ENCODE measurements around the gene SULT1C2. TPM values are rescaled to one million over a fixed set of nuclear protein-coding genes. Genes with fewer than 3 reads are reported as not detected.

SULT1C2 gene
- total and polyA plus RNA-seq, 4 experiments from 2014 or later, result 0.06 to 0.23 TPM; not detected in 2

DNA sequence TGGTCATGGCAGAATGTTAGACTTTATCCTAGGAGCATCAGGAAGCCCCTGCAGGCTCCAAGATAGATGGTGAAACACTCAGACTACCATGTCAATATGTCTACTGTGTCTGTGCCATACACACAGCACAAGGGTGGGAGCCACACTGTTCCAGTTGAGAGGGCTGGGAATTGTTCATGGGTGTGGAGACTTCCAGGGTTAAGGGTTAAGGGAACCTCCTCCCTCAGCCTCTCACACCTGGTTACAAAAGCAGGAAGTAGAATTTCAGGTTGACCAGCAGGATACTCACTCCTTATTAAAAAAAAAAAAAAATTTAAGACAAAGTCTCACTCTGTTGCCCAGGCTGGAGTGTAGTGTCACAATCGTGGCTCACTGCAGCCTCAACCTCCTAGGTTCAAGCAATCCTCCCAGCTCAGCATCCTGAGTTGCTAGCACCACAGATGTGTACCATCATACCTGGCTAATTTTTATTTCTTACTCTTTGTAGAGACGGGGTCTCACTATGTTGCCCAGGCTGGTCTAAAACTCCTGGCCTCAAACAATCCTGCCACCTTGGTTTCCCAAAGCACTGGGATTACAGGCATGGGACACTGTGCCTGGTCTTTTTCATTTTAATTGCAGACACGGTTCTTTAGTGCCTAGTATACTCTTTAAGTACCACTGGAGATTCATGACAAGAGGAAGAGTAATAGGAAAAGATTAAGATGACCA lies 26.0 kb downstream of the SULT1C2 start:
- no peak for DNase-seq
- H3K36me3 Mint-ChIP-seq, result no peaks in the 10 kb centered on the region
- no peaks in the 10 kb centered on the region for H3K4me1 Mint-ChIP-seq
- POLR2A ChIA-PET (ENCODE audit: partially characterized antibody), result no interaction called here
- intact Hi-C loops (cut with micrococcal nuclease), result no loop called here
- H3K27ac ChIP-seq (ENCODE audit: low read depth, low read length), result no peak overlapping the region
- no peaks in the 10 kb centered on the region for H3K27me3 ChIP-seq (ENCODE audit: insufficient read depth, low read length)
- CTCF ChIA-PET (ENCODE audit: partially characterized antibody), result no interaction called here
- no peak overlapping the region for H3K4me3 Mint-ChIP-seq
- H3K4me3 ChIP-seq (ENCODE audit: low read length in 2 of 2), result no peak overlapping the region
- H3K9me3 ChIP-seq (ENCODE audit: control insufficient read depth in 1 of 2, low read length in 2 of 2), result no peaks in the 10 kb centered on the region
- no peak overlapping the region for H3K27ac Mint-ChIP-seq
- H3K9me3 Mint-ChIP-seq, result peaks cover 0 to 3% (median 0%) of the 10 kb centered on the region in 8 donors
- H3K4me1 ChIP-seq (ENCODE audit: insufficient read depth, low read length), result no peaks in the 10 kb centered on the region
- peaks cover 0 to 2% of the 10 kb centered on the region in 2 donors for H3K27me3 Mint-ChIP-seq
- no peaks in the 10 kb centered on the region for H3K36me3 ChIP-seq (ENCODE audit: insufficient read depth, low read length)

DNA sequence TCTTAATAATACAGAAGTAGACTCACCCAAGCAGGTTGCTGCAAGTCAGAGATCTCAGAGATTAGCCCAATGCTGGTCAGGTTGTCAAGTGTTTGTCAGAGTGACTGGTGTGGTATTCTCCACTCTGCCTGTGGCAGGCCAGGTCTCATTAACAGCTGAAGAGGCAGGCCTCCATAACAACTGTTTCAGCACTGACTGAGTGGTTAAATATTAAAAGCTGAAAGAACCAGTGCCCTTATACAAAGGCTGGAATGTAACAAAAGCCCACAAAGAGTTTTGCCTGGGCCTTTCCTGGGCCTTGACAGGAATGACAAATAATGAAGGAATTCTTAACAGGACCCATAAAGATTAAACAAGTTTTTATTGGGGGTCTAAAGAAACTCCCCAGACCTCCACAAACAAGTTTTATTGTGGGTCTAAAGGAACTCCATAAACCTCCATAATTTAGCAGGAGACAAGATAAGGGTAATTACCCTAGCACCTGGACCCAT lies 26.8 kb downstream of the SULT1C2 start:
- Histone ChIP-seq H3K27ac (ENCODE audit: low read depth, low read length) (no peak overlapping the region), H3K27me3 (ENCODE audit: insufficient read depth, low read length) (no peaks in the 10 kb centered on the region), H3K4me3 (ENCODE audit: low read length in 2 of 2) (no peak overlapping the region), H3K9me3 (ENCODE audit: control insufficient read depth in 1 of 2, low read length in 2 of 2) (no peaks in the 10 kb centered on the region), H3K4me1 (ENCODE audit: insufficient read depth, low read length) (no peaks in the 10 kb centered on the region), H3K36me3 (ENCODE audit: insufficient read depth, low read length) (no peaks in the 10 kb centered on the region)
- no peak for DNase-seq
- no peaks in the 10 kb centered on the region for H3K36me3 Mint-ChIP-seq
- H3K4me1 Mint-ChIP-seq, result no peaks in the 10 kb centered on the region
- no peak overlapping the region for H3K27ac Mint-ChIP-seq
- peaks cover 0 to 3% (median 0%) of the 10 kb centered on the region in 8 donors for H3K9me3 Mint-ChIP-seq
- H3K4me3 Mint-ChIP-seq, result no peak overlapping the region
- ChIA-PET CTCF (ENCODE audit: partially characterized antibody) (no interaction called here), POLR2A (ENCODE audit: partially characterized antibody) (no interaction called here)
- intact Hi-C loops (cut with micrococcal nuclease), result no loop called here
- H3K27me3 Mint-ChIP-seq, result peaks cover 0 to 2% of the 10 kb centered on the region in 2 donors

DNA sequence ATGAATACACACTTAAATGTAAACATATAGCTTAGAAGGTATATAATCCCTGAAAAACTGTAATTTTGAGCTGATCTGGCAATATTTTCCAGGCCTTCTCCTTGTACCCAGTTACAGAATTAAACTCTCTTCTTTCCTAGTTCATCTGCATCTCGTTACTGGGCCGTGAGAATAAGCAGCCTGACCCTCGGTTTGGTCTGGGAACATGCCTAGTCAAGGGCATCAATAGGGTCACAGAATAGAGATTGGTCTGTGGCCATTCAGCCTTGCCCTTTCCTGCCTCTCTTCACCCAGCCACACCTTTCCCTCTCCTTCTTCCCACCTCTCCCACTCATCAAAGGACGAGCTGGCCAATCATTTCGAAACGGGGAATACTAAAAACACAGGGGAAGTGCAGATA lies 27.3 kb downstream of the SULT1C2 start:
- no peaks in the 10 kb centered on the region for H3K36me3 ChIP-seq (ENCODE audit: insufficient read depth, low read length)
- intact Hi-C loops (cut with micrococcal nuclease), result no loop called here
- H3K9me3 ChIP-seq (ENCODE audit: control insufficient read depth in 1 of 2, low read length in 2 of 2), result no peaks in the 10 kb centered on the region
- H3K36me3 Mint-ChIP-seq, result no peaks in the 10 kb centered on the region
- H3K4me3 Mint-ChIP-seq, result no peak overlapping the region
- H3K9me3 Mint-ChIP-seq, result peaks cover 0 to 3% (median 0%) of the 10 kb centered on the region in 8 donors
- H3K27me3 ChIP-seq (ENCODE audit: insufficient read depth, low read length), result no peaks in the 10 kb centered on the region
- peaks cover 0 to 2% of the 10 kb centered on the region in 2 donors for H3K27me3 Mint-ChIP-seq
- CTCF ChIA-PET (ENCODE audit: partially characterized antibody), result no interaction called here
- DNase-seq, result no peak
- H3K4me1 ChIP-seq (ENCODE audit: insufficient read depth, low read length), result no peaks in the 10 kb centered on the region
- H3K27ac ChIP-seq (ENCODE audit: low read depth, low read length), result no peak overlapping the region
- no peak overlapping the region for H3K4me3 ChIP-seq (ENCODE audit: low read length in 2 of 2)
- POLR2A ChIA-PET (ENCODE audit: partially characterized antibody), result no interaction called here
- no peak overlapping the region for H3K27ac Mint-ChIP-seq
- no peaks in the 10 kb centered on the region for H3K4me1 Mint-ChIP-seq

DNA sequence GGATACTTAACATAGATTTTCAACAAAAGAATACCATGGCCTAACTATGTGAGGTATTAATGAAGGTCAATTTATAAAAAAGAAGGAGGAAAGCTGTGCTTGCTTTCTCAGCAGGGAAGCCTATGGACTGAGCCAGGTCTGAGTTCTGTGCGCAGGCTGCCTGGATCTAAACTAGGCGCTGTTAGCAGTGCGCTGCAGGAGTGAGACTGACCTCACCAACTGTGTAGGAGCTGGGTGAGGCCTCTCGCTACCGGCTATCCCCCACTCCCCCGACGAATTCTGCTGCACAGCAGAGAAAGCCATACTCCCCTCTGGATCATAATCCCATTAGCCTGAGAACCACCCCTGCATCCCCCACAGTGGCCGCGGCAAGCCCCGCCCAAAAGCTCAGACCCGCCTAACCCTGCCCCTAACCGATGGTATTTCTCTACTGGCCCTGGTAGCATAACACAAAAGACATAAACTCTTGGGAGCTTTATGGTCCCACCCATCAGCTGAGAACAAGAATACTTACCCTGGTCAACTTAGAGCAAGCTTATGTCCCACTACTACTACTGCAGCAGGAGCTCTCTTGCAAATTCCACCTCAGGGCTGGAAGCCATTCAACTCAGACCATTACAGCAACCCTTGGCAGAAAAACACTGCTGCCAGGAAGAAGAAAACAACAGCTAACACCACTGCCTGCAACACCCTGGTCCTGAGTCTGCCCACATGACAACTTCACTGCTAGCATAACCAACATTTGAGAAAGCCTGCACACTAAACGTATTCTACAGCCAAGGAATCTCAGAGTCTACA lies 28.0 kb downstream of the SULT1C2 start:
- Mint-ChIP-seq H3K9me3 (peaks cover 0 to 3% (median 0%) of the 10 kb centered on the region in 8 donors), H3K27me3 (peaks cover 0 to 2% of the 10 kb centered on the region in 2 donors), H3K4me3 (no peak overlapping the region), H3K4me1 (no peaks in the 10 kb centered on the region), H3K36me3 (no peaks in the 10 kb centered on the region), H3K27ac (no peak overlapping the region)
- Histone ChIP-seq H3K4me1 (ENCODE audit: insufficient read depth, low read length) (no peaks in the 10 kb centered on the region), H3K27ac (ENCODE audit: low read depth, low read length) (no peak overlapping the region), H3K9me3 (ENCODE audit: control insufficient read depth in 1 of 2, low read length in 2 of 2) (no peaks in the 10 kb centered on the region), H3K27me3 (ENCODE audit: insufficient read depth, low read length) (no peaks in the 10 kb centered on the region), H3K4me3 (ENCODE audit: low read length in 2 of 2) (no peak overlapping the region), H3K36me3 (ENCODE audit: insufficient read depth, low read length) (no peaks in the 10 kb centered on the region)
- ChIA-PET CTCF (ENCODE audit: partially characterized antibody) (no interaction called here), POLR2A (ENCODE audit: partially characterized antibody) (no interaction called here)
- intact Hi-C loops (cut with micrococcal nuclease), result no loop called here
- DNase-seq, result no peak

DNA sequence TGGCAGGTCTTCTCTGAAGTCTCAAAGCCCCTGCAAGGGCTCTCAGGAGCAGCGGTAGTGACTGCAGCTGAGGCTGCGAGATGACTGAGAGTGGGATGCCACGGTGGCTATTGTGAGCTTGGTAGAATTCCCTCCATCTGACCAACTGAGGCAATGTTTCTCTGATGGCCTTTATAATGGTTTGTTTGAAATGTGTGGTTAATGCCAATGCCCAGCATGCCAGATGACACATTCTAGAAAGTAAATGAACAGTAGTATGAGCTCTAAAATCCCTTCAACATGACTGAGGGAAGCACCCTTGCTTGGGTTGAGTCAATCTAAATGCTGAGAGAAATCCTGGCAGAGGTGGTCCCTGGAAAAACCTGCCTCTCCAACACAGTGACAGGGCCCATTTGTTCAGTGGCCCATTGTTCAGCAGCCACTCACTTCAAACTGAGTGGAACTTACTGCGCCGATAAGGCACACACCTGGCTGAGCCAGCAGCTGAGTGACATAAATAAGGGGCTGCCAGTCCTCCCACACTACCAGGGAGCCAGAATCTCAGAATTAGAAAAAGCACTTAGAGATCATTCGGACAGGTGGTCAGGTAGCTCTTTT lies 31.7 kb downstream of the SULT1C2 start:
- Mint-ChIP-seq H3K4me3 (no peak overlapping the region), H3K27me3 (peaks cover 2 to 4% of the 10 kb centered on the region in 2 donors), H3K27ac (no peak overlapping the region), H3K9me3 (no peaks in the 10 kb centered on the region), H3K4me1 (no peaks in the 10 kb centered on the region), H3K36me3 (no peaks in the 10 kb centered on the region)
- intact Hi-C loops (cut with micrococcal nuclease), result no loop called here
- ChIA-PET CTCF (ENCODE audit: partially characterized antibody) (no interaction called here), POLR2A (ENCODE audit: partially characterized antibody) (no interaction called here)
- H3K27ac ChIP-seq (ENCODE audit: low read depth, low read length), result no peak overlapping the region
- no peaks in the 10 kb centered on the region for H3K4me1 ChIP-seq (ENCODE audit: insufficient read depth, low read length)
- H3K4me3 ChIP-seq (ENCODE audit: low read length in 2 of 2), result no peak overlapping the region
- no peaks in the 10 kb centered on the region for H3K27me3 ChIP-seq (ENCODE audit: insufficient read depth, low read length)
- no peaks in the 10 kb centered on the region for H3K36me3 ChIP-seq (ENCODE audit: insufficient read depth, low read length)
- no peak for DNase-seq
- no peaks in the 10 kb centered on the region for H3K9me3 ChIP-seq (ENCODE audit: control insufficient read depth in 1 of 2, low read length in 2 of 2)

DNA sequence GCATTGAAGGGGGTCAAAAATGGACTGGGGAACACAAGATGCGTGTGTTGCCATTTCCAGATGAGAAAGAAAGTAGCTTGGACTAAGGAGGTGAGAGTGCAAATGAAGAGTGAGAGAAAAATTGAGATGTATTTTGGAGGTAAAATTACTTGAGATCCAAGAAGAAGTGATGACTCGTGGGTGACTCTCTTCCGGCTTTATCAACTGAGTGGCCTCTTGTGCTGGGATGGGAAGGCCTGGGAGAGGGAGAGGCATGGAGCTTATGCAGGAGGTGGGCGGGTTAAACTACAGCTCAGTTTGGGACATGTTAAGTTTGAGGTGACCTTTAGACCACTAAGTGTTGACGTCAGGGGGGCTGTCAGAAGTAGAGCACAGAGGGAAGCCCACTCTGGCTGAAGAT lies 34.9 kb downstream of the SULT1C2 start:
- H3K27me3 Mint-ChIP-seq, result peaks cover 2 to 6% of the 10 kb centered on the region in 2 donors
- Histone ChIP-seq H3K9me3 (ENCODE audit: control insufficient read depth in 1 of 2, low read length in 2 of 2) (no peaks in the 10 kb centered on the region), H3K4me3 (ENCODE audit: low read length in 2 of 2) (no peak overlapping the region), H3K27me3 (ENCODE audit: insufficient read depth, low read length) (no peaks in the 10 kb centered on the region), H3K27ac (ENCODE audit: low read depth, low read length) (no peak overlapping the region), H3K36me3 (ENCODE audit: insufficient read depth, low read length) (no peaks in the 10 kb centered on the region), H3K4me1 (ENCODE audit: insufficient read depth, low read length) (no peaks in the 10 kb centered on the region)
- no peaks in the 10 kb centered on the region for H3K4me1 Mint-ChIP-seq
- ChIA-PET POLR2A (ENCODE audit: partially characterized antibody) (no interaction called here), CTCF (ENCODE audit: partially characterized antibody) (no interaction called here)
- intact Hi-C loops (cut with micrococcal nuclease), result no loop called here
- no peaks in the 10 kb centered on the region for H3K9me3 Mint-ChIP-seq
- no peak overlapping the region for H3K4me3 Mint-ChIP-seq
- DNase-seq, result no peak
- no peaks in the 10 kb centered on the region for H3K36me3 Mint-ChIP-seq
- H3K27ac Mint-ChIP-seq, result peak overlapping the region in 1 of 7 donors; percentile 16

DNA sequence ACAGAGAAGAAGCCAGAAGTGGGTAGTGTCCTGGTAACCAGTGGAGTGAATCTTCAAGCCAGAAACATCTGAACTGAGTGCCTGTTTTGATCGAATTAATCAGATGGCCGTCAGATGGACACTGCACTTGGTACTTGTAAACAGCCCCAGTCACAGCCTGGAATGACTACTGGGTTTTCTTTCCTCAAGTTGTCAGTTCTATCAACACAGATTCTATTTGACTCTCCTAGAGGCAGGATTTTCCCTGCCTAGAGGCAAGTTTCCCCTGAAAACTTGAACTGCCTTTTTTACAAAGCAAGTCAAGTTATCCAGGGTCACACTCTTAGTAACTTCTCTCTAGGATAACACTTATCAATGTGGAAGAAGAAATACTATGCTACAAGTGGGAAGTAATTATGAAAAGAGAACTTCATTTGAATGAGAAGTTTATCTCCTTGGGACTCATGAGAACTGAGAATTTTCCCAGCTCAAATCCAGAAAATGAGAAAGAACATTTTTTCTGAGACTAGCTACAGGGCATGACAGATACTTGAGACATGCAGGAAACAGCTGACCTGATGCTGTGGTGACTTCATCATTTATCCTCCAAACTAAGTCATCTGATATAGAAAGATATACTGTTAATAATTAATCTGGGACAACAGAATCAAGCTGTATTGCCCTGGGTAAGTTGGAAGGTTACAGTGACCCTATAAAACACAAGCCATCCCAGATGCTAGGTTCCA lies 36.0 kb downstream of the SULT1C2 start:
- Histone ChIP-seq H3K4me1 (ENCODE audit: insufficient read depth, low read length) (no peaks in the 10 kb centered on the region), H3K9me3 (ENCODE audit: control insufficient read depth in 1 of 2, low read length in 2 of 2) (no peaks in the 10 kb centered on the region), H3K36me3 (ENCODE audit: insufficient read depth, low read length) (no peaks in the 10 kb centered on the region), H3K27ac (ENCODE audit: low read depth, low read length) (no peak overlapping the region), H3K27me3 (ENCODE audit: insufficient read depth, low read length) (no peaks in the 10 kb centered on the region), H3K4me3 (ENCODE audit: low read length in 2 of 2) (no peak overlapping the region)
- no peak overlapping the region for H3K4me3 Mint-ChIP-seq
- DNase-seq, result no peak
- H3K4me1 Mint-ChIP-seq, result no peaks in the 10 kb centered on the region
- intact Hi-C loops (cut with micrococcal nuclease), result no loop called here
- H3K27me3 Mint-ChIP-seq, result peaks cover 3 to 9% of the 10 kb centered on the region in 2 donors
- CTCF ChIA-PET (ENCODE audit: partially characterized antibody), result no interaction called here
- no peaks in the 10 kb centered on the region for H3K36me3 Mint-ChIP-seq
- H3K27ac Mint-ChIP-seq, result no peak overlapping the region
- POLR2A ChIA-PET (ENCODE audit: partially characterized antibody), result no interaction called here
- H3K9me3 Mint-ChIP-seq, result no peaks in the 10 kb centered on the region

Data from CD4-positive, alpha-beta memory T cell (primary cell).